Measurements from ENCODE around the gene TSFM. TPM values are rescaled to one million over a fixed set of nuclear protein-coding genes. Genes with fewer than 3 reads are reported as not detected.

The TSFM gene
- total and polyA plus RNA-seq, 2 of the 13 experiments (the other 11 are each of a cell fraction or from before 2014, with no cell fraction given): 29.8 to 68.3 TPM

DNA sequence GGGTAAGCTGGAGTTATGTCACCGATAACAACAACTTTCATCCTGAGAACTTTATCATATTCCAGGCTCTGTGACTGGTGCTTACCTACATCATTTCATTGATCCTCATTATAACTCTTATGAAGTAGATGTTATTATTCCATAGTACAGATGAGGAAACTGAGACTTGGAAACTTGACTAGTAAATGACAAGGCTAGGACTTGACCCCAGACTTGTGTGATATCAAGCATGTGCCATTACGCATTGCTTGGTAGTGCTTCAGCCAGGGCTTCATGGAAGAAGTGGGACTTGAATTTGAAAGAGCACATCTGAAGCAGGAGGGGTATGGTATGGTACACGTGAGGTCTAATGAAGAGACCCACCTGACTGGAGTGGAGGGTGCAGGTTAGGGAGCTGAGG is 24.1 kb downstream of the TSFM start (continued):
- TF ChIP-seq, protein P1, sequence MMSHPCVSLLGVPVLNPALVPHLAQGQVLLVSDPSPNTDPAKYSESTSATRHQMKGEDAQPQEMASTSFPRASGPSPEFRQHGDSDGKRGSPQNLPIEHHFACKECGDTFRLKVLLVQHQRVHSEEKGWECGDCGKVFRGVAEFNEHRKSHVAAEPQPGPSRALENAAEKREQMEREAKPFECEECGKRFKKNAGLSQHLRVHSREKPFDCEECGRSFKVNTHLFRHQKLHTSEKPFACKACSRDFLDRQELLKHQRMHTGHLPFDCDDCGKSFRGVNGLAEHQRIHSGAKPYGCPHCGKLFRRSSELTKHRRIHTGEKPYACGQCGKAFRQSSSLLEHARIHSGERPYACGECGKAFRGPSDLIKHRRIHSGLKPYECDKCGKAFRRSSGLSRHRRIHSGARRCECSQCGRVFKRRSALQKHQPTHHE (CRISPR knock-in tag; IDR thresholded peaks at IDR 0.05; ENCODE audit: borderline replicate concordance): no peak
- TF ChIP-seq, protein P2, sequence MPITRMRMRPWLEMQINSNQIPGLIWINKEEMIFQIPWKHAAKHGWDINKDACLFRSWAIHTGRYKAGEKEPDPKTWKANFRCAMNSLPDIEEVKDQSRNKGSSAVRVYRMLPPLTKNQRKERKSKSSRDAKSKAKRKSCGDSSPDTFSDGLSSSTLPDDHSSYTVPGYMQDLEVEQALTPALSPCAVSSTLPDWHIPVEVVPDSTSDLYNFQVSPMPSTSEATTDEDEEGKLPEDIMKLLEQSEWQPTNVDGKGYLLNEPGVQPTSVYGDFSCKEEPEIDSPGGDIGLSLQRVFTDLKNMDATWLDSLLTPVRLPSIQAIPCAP (CRISPR knock-in tag; IDR thresholded peaks at IDR 0.05; ENCODE audit: low read depth): no peak
- TF ChIP-seq KLF13 (CRISPR knock-in tag; IDR thresholded peaks at IDR 0.05) (no peak), NFIC (IDR thresholded peaks at IDR 0.05; ENCODE audit: low read length) (no peak), ZNF558 (CRISPR knock-in tag; IDR thresholded peaks at IDR 0.05; ENCODE audit: borderline replicate concordance) (no peak), SSRP1 (CRISPR knock-in tag; IDR thresholded peaks at IDR 0.05) (no peak)

DNA sequence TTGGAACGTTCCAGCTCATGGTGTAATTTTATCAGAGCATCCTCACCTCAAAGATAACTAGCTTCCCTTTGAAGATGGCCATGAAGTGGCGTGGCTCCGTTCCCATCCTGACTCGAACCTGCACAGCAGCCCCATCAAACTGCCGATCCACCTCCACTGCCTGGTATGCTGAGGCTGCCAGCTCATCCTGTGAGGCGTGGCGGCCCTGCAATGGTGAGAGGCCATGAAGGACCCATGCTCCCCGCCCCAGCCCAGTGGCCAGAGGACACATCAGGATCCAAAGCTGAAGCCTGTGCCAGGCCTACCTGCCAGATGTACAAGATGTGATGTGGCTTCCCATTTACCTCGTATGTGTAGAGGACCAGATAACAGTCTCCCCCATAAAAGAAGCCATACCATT is 24.7 kb downstream of the TSFM start:
- Histone ChIP-seq H3K4me1 (ENCODE audit: insufficient read depth, low read length) (peaks cover 7% of the 10 kb centered on the region; the same call in 1 of the 2 replicates), H3K9ac (ENCODE audit: insufficient read depth, low read depth, low read length) (no peak overlapping the region), H3K27me3 (ENCODE audit: control insufficient read depth in 1 of 2, insufficient read depth in 2 of 2, low read length in 2 of 2) (no peaks in the 10 kb centered on the region), H3K9me3 (ENCODE audit: low read length) (no peaks in the 10 kb centered on the region), H3K4me3 (replicated peaks in 1 of 3; ENCODE audit: insufficient read depth in 1 of 3, low read depth in 2 of 3, low read length in 3 of 3) (no peak overlapping the region), H2AFZ (ENCODE audit: low read length) (no peak overlapping the region), H3K36me3 (replicated peaks in 1 of 2; ENCODE audit: control insufficient read depth in 1 of 2, insufficient read depth in 2 of 2, low read length in 2 of 2) (peaks cover 3 to 9% of the 10 kb centered on the region in 2 experiments; a peak in 3 of 5 replicates), H3K79me2 (ENCODE audit: insufficient read depth, low read length) (no peaks in the 10 kb centered on the region), H3K27ac (ENCODE audit: extremely low read length, insufficient read depth, low read length) (no peak overlapping the region), H3K4me2 (ENCODE audit: low read depth, low read length) (no peak overlapping the region), H4K20me1 (ENCODE audit: insufficient read depth, low read length) (0 out of 2 replicates have a peak, but pooled peaks cover 3% of the 10 kb centered on the region)
- DNase-seq (ENCODE audit: low spot score): no peak
- intact Hi-C loops (cut with micrococcal nuclease; ENCODE audit: unreplicated experiment): no loop called here
- no TSS peak for BruUV-seq (replicated peaks)
- POLR2A ChIA-PET: no interaction called here
- FAIRE-seq: no peak
- no peak for ATAC-seq
- CTCF ChIA-PET (ENCODE audit: low intra/inter-chr PET ratio, low total read pairs): no interaction called here
- no peak for TF ChIP-seq MAF1 (CRISPR knock-in tag; IDR thresholded peaks at IDR 0.05; ENCODE audit: borderline replicate concordance)
- TF ChIP-seq YEATS2 (CRISPR knock-in tag; IDR thresholded peaks at IDR 0.05; ENCODE audit: borderline replicate concordance): no peak
- TF ChIP-seq ZNF672 (CRISPR knock-in tag; IDR thresholded peaks at IDR 0.05): no peak
- no peak for TF ChIP-seq GPN1 (CRISPR knock-in tag; IDR thresholded peaks at IDR 0.05; ENCODE audit: borderline replicate concordance)
- no peak for TF ChIP-seq ZNF343 (CRISPR knock-in tag; IDR thresholded peaks at IDR 0.05)
- no peak for TF ChIP-seq ZNF430 (CRISPR knock-in tag; IDR thresholded peaks at IDR 0.05)
- TF ChIP-seq ZNF326 (CRISPR knock-in tag; IDR thresholded peaks at IDR 0.05; ENCODE audit: borderline replicate concordance): no peak
- no peak for TF ChIP-seq IKZF4 (CRISPR knock-in tag; IDR thresholded peaks at IDR 0.05; ENCODE audit: borderline replicate concordance, low read depth, not compliant biosample characterization)
- no peak for TF ChIP-seq ZNF367 (CRISPR knock-in tag; IDR thresholded peaks at IDR 0.05; ENCODE audit: borderline replicate concordance)
- TF ChIP-seq ZNF776 (CRISPR knock-in tag; IDR thresholded peaks at IDR 0.05): no peak
- no peak for TF ChIP-seq TARDBP (CRISPR knock-in tag; IDR thresholded peaks at IDR 0.05)
- no peak for TF ChIP-seq ZSCAN20 (CRISPR knock-in tag; IDR thresholded peaks at IDR 0.05; ENCODE audit: borderline replicate concordance)
- 91% methylated on average over 7 of the region's 9 CpGs for WGBS (ENCODE audit: low lambda C conversion rate)
- in situ Hi-C loops (cut with HindIII; ENCODE audit: extremely low pct_ligation_motif_present, low pct_unique_long_range_greater_than_20kb): no loop called here
